GM23248 (cell line): ENCODE measurements around the gene GCHFR.

Experiments used
- EZH2 ChIP-seq: fragments of 200-600 bp; sonication (generic); IDR thresholded peaks from 2 replicates; pipeline ENCODE4 v1.6.1; 2018; ENCODE audit warnings: antibody characterized with exemption, mild to moderate bottlenecking; ENCODE audit not compliant: insufficient read depth, poor library complexity, severe bottlenecking
- EZH2phosphoT487 ChIP-seq: fragments of 200-600 bp; sonication (generic); IDR thresholded peaks from 2 replicates; pipeline ENCODE4 v1.6.1; 2018; ENCODE audit warnings: antibody characterized with exemption, moderate library complexity, mild to moderate bottlenecking, low read depth; ENCODE audit not compliant: insufficient read depth

GRCh38 chr15:40782609-40783227 is 18.9 kb downstream of the GCHFR start:
- no peak for TF ChIP-seq EZH2
- no peak for TF ChIP-seq EZH2phosphoT487
